Epithelial cell of prostate (primary cell): ENCODE results near the gene LACTBL1.

ENCODE experiments used
- DNase-seq: peaks from one replicate; pipeline ENCODE4 v3.0.0-alpha.2; 2011; ENCODE audit warnings: low read depth, low spot score
- H3K27ac ChIP-seq: fragments of 450-650 bp; 2 replicates; pipeline ENCODE4 v1.5.1; 2017; ENCODE audit warnings: mild to moderate bottlenecking

LACTBL1 gene

GRCh38 chr1:22915231-22915630 is 57.4 kb downstream of the LACTBL1 start:
- H3K27ac ChIP-seq = no peak overlapping the region
- no peak for DNase-seq

GRCh38 chr1:22914633-22915217 is 57.9 kb downstream of the LACTBL1 start:
- H3K27ac ChIP-seq = no peak overlapping the region
- no peak for DNase-seq

- no peak for DNase-seq
- no peak overlapping the region for H3K27ac ChIP-seq
Measured at GRCh38 chr1:22914156-22914555, 58.5 kb downstream of the LACTBL1 start.

GRCh38 chr1:22913421-22914141 is 59.1 kb downstream of the LACTBL1 start:
- no peak for DNase-seq
- H3K27ac ChIP-seq = no peak overlapping the region

GRCh38 chr1:22912311-22912710 is 60.4 kb downstream of the LACTBL1 start:
- no peak for DNase-seq
- H3K27ac ChIP-seq = no peak overlapping the region

GRCh38 chr1:22910986-22911651 is 61.5 kb downstream of the LACTBL1 start:
- no peak for DNase-seq
- H3K27ac ChIP-seq = no peak overlapping the region

- no peak for DNase-seq
- no peak overlapping the region for H3K27ac ChIP-seq
Measured at GRCh38 chr1:22910286-22910685, 62.4 kb downstream of the LACTBL1 start.

GRCh38 chr1:22908880-22909426 is 63.7 kb downstream of the LACTBL1 start:
- no peak for DNase-seq
- H3K27ac ChIP-seq = no peak overlapping the region

GRCh38 chr1:22907528-22907927 is 65.1 kb downstream of the LACTBL1 start:
- no peak overlapping the region for H3K27ac ChIP-seq
- no peak for DNase-seq

- no peak for DNase-seq
- no peak overlapping the region for H3K27ac ChIP-seq
Measured at GRCh38 chr1:22906968-22907367, 65.7 kb downstream of the LACTBL1 start.

GRCh38 chr1:22903113-22903512 is 69.6 kb downstream of the LACTBL1 start:
- H3K27ac ChIP-seq = no peak overlapping the region
- no peak for DNase-seq
